Fibroblast of skin of left quadriceps (primary cell): ENCODE measurements around the gene TBC1D22B.
A peak's percentile ranks its signal among the peaks of the same experiment; 100 is the strongest.
"Not testable (repeated sequence)": the region's sequence is repeated elsewhere in the genome, so short reads cannot be mapped to it uniquely, and the experiment has no call there.

ENCODE experiments used
- DNase-seq, 2 experiments: peaks; one replicate each; pipeline ENCODE4 v3.0.0-alpha.2; 2013; ENCODE audit warnings: low read depth in 2 of 2

Gene TBC1D22B

DNA sequence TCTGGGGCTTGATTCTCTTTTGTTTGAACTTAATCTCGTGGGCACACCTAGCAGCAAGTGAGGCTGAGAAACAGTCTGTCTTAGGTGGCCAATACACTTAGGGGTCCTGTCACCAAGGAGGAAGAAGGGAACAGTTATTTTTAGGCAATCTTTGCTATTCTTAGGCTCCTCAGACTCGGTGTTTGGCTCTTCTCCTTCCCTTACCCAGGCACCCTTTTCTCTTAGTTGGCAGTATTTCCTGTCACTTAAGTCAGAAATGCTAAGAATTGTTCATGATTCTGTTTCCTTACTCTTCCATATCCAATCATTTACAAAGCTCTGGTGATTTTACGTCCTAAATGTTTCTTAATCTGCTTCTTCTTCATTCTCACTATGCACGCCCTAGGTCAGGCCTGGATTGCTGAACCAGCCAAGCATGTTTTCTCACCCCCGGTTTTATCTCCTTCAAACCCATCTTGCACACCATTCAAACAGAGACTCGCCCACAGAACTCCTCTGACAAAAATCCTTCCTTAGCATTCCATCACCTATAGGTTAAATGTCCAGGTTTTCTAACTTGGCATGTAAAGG lies 45.6 kb downstream of the TBC1D22B start:
- DNase-seq, result no peak

DNA sequence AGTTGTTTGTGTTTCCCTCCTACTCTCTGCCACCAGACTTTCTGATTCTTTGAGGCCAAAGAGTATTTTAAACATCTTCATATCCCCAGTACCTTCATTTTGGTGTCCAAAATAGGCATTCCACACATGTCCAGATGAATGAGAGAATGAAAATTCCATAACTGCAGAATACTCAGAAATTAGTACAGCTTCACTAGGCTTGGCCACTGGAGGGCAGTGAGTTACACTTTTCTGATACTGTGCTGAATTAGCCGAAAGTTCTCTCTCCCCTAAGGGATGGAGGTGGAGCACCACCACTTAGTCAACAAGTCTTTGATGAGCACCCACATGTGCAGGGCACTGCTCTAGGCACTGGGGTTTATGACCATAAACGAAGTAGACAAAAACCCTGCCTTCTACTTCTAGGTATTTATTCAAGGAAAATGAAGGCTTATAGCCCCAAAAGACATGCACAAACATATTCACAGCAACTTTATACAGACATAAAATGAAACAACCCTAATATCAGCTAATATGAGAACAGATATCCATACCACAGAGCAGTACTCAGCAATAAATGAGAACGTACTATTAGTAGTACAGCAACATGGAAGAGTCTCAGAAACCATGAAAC lies 46.4 kb downstream of the TBC1D22B start:
- no peak for DNase-seq

DNA sequence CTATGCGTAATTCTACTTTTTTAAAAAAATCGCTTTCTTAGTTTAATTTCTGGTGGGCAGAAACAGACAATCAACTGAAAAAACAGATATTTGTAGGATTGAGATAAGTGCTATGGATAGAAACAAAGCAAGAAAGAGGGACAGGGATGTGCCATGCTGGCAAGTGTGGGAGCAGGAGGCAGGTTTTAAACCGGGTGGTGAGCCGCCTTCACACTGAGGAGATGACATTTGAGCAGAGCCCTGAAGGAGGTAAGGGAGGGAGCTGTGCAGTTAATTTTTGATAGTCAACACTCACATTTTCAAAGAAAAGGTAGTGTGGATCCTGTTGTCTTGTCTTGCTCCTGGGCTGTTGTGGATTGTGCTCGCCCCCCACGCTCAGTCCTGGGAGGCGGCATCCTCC lies 47.2 kb downstream of the TBC1D22B start:
- no peak for DNase-seq

DNA sequence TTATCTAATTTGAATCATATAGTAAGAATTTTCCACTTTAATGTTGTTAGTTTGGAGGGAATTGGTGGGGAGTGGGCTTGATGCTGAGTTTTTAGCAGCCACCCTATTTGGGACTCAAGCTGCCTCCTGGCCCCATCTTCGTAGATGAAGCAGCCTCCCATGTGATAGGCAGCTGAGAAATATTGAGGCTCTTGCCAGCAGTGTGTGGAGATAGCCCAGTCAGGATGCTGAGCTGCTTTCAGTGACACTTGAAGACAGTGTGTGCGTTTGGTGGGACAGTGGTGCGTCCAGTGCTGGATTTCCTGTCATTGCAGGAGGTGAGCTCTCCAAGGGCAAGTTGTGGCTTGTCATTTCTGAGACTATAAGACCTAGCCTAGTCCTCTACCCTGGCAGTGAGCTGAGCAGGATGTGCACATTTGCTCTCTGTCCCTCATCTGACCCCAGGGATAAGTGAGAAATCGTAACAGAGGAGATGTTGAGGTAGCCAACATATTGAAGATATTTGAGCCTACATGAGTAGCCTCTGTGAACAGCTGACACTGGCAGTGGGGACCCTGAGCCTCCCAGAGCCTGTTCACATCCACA lies 48.4 kb downstream of the TBC1D22B start:
- no peak for DNase-seq

DNA sequence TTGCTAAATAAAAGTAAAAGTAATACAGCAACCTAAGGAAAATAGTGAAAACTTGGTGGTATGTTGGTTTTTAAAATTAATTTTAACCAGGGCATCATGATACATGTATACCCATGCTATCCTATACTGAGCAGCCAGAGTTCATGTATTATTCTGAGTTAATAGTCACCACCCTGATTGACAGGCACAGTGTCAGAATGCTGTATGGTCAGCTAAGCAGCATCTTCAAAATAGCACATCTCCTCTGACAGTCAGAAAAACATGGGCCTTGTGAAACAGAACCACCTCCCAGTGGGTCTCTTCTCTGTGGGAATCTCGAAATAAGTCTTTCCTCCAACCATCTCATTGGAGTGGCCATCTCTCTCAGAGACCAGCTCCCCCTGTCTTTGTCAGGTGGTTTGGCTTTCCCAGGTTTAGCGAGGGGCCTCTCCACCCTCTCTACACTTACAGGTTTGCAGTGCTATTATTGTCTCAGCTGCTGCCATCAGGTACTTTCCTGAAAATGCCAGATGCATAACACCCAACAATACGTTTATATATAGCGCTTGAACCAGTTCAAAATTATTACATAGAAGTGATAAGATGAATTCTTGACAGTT lies 49.2 kb downstream of the TBC1D22B start:
- DNase-seq, result no peak

DNA sequence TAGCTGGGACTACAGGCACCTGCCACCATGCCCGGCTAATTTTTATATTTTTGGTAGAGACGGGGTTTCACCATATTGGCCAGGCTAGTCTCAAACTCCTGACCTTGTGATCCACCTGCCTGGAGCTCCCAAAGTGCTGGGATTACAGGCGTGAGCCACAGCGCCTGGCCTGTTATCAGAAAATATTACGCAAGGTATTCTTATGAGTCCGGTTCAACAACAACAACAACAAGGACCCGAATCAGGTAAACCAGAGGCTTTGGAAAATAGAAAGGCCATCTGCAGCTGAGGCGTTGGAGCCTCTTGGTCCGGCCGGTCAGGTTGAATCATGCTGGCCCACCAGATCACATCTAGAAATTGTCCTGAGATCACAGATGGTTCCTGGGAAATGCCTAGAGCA lies 49.9 kb downstream of the TBC1D22B start:
- not testable (repeated sequence) for DNase-seq

DNA sequence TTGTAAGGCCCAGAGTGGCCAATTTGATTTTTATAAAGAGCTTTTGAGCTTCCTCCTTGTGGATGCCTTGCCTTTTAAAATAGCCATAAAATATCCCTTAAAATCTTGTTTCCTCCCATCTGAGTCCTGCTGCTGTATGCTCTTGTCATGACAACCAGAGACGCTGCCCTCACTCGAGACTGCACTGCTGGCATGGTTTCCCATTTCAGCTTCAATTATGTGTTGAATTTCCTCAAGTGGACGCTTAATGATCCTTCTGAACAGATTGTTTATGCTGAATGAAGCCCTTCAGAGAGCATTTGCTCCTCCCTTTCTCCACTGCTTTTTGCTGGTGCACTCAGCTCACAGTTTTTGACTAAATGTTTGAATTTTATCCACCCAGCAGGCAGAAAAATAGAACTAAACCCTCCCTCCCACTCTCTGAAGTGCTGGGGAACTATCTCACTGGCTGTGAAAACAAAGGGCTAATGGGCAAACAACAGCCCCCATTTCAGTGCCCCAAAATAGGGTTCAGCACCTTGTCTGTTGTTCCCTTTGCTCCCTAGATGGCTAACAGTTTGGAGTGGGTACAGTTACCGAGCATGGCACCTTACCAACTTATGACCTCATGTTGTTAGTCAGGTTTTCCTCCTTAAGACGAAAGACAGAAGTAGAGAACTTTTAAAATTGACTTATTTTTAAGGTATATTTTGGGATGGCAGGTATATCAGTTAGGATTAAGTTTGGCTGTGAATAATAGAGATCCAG lies 50.7 kb downstream of the TBC1D22B start:
- DNase-seq, result no peak

DNA sequence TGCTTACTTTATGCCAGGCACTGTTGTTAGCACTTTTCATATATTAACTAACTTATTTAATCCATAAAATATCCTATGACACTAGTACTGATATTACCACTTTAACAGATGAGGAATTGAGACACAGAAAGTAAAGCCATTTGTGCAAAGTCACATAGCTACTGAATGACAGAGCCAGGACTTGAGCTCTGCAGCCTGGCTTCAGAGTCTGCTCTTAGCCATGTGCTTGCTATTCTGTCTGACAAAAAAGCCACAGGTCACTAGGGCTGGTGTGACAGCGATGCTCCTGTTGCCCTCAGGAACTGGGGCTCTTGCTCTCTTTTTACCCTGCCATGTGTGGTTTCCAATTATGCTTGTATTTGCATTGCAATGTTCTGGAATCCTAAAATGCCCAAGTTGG lies 51.5 kb downstream of the TBC1D22B start:
- no peak for DNase-seq

DNA sequence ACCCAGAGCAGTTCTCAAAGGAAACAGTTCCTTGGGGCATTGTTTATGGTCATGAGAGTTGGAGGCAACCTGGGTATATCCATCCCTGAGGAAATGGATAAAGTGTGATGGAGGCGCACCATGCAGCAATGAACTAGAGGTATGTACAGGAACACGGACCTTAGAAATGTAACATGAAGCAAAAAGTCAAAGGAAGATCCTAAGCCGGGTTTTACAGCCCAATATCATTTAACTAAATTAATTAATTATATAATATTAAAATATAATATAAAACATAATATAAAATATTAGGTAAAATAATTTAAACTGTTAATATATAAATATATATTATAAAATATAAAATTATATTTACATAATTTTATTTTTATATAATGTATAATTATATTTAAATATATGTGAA lies 52.1 kb downstream of the TBC1D22B start:
- no peak for DNase-seq

DNA sequence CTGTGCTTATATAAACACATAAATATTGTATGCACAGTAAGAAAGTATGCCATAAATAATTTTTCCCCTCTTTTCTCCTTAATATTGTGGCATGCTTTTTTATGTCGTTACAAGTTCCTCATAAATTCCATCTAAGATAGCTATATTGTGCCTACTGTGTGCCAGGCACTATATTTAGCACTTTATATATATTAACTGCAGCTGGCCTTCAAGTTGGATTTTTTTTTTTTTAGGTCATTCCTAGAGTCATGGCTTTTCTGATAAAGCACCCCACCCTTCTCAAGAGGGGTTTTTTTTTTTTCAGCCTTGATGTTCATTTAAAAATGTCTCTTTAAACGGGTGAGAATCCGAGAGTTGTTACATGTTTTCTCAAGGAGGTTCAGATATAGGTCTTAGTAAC lies 53.4 kb downstream of the TBC1D22B start:
- DNase-seq, result no peak

DNA sequence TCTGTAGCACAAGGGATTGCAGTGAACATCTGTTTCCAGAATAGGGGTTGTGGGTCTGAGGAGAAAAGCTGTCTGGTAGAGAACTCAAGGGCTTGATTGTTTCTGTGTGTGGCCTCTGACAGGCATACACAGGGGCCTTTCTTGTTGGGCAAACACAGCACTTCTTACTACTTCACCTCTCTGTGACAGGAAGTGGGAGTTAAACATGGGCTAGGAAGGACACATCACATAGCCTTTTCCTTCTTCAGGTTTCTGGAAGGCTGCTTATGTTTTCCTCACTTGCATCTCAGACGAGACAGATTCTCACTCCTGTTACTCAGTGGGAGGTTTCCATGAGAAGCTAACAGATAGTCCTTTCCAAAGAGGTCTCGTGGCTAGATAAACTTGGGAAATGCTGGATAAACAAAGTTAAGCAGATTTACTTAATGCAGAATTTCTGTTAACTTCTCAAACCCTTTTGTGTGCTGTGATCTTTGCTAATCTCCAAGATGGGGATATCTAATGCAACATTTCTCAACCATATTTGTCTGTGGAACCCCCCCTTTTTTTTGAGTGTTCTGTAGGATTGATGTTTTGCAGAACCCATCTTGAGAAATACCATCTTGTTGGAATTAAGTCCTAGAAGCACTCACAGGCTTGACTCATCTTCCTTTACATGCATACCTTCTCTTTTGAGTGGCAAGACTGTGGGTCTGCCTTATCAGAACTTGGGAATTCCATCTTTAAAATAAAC lies 54.3 kb downstream of the TBC1D22B start:
- peak; percentile 51 to 54 for DNase-seq

DNA sequence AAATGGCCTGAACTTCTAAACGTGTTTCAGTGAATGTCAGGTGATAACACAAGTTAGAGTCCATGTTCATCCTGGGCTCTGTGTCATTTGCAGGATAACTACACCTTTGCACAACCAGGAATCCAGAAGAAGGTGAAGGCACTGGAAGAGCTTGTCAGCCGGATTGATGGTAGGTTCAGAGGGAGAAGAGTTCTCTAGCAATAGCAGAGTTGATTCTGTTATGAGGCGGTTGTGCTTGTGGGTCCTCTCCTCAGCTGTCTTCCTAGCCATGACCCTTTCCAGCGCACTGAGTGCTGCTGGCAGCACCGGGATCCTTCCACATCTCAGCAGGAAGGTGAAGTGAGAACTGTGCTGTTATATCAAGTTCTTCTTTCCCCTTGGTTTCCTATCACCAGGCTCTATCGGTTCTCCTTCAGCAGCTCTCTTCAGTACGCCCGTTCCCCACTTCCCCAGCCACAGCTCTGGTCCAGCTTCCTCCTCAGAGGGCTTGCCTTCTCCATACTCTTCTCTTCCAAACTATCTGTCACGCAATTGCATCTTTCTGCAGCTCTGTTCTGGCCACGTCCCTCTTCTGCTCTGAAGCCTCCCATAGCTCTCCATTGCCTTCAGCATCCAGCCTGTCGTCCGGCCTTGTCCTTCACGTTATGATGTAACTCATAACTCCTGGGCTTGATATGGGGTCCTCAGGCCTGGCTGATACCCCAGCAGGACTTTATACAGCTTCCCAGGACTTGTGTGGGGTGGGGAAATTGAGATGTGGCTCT lies 56.3 kb downstream of the TBC1D22B start:
- no peak for DNase-seq

DNA sequence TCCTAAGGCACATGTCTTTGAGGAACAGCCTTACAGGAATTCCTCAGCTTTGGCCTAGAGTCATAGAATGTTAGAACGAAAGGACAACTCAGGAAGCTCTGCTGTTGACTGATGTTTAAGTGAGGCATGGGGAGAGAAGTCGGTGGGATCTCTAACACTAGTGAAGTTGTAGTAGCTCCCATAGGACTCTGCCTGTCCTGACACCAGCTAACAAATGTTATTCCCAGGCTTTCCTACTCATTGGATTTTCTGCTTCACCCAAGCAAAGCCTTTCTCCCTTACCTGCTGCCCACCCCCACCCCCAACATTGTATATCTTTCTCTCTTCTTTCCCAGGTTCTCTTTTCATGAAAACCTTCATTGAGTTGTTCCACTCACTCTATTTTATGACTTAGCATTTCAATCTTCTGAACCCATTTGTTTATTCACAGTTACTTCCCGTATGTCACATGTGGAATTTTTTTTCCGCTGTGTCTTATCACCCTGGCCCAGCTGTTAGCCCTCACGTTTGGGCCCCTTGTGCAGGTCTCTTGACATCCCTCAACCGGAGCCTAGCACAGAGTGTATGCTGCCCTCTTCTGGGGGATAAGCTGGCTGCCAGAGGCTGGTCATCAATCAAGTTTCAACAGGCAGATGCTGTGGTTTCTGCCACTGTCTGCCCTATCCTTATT lies 57.0 kb downstream of the TBC1D22B start:
- no peak for DNase-seq

DNA sequence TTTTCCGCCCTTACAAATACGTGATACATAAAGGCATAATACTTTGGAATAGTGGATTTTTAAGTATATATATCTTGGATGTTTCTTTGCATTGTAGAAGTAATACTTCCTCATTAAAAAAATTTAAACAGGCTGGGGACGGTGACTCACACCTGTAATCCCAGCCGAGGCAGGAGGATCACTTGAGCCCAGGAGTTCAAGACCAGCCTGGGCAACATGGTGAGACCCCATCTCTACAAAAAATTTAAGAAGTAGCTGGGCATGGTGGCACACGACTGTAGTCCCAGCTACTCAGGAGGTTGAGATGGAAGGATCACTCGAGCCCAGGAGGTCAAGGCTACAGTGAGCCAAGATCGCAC lies 57.6 kb downstream of the TBC1D22B start:
- DNase-seq, result no peak

DNA sequence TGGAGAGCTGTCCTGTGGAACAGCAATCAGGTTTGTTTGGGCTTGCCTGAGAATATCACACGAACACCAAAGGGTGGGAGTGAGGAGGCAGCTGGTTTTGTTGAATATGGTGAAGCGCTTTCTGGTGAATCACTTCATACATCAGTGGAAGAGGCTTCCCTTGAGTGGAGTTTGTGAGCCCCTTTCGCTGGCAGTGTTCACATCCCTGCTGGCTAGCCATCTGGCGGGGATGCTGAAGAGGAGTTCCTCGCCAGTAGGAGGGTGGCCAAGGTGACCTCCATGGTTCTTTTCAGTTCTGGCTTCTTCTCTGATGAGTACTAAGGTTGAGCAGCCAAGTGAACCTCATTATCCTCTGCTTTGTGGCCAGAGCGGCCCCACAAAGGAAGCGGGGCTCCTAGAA lies 58.5 kb downstream of the TBC1D22B start:
- no peak for DNase-seq

DNA sequence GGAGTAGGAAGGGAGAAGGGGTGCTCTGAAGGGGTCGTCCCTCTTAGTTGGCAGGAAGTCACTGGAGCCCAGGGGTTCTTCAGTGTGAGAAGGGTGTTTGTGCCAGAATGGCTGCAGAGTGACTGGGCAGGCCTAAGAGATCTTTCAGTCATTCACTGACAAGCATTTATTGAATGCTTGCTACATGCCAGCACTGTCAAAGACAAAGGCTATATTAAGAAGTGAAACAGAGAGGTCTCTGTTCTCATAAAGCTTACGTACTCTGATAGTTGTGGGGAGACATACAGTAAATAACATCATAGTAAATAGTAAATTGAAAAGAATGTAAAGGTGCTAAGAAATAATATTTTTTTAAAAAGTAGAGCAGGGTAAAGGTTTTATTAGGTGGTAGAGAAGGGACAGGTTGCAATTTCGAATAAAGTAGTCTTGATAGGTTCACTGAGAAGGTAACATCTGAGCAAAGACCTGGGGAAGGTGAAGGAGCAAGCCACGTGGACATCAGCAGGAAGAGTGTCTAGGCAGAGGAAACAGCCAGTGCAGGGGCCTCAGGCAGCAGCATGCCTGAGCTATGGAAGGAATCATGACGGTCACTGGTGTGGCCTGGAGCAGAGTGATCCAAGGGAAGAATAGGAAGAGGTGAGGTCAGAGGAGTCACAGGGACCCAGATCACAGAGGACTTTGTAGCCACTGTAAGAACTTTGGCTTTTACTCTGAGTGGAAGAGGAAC lies 59.9 kb downstream of the TBC1D22B start:
- no peak for DNase-seq

DNA sequence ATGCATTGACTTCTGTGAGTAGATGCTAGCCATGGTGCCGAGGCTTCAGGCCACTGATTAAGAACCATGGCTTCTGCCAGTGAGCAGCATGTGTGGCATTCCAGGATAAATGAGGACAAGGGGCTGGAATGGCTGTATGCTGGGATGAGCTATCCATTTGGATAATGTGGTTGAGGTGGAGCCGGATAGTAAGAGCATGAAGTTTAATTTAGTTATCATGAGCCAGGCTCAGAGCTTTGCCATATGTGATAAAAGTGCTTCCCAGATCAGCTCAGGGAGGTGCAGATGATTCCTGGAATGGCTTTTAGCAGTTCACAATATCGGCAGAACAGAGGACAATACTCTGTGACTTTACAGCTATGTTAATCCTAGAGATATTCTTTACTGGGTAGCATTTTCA lies 61.6 kb downstream of the TBC1D22B start:
- no peak for DNase-seq

DNA sequence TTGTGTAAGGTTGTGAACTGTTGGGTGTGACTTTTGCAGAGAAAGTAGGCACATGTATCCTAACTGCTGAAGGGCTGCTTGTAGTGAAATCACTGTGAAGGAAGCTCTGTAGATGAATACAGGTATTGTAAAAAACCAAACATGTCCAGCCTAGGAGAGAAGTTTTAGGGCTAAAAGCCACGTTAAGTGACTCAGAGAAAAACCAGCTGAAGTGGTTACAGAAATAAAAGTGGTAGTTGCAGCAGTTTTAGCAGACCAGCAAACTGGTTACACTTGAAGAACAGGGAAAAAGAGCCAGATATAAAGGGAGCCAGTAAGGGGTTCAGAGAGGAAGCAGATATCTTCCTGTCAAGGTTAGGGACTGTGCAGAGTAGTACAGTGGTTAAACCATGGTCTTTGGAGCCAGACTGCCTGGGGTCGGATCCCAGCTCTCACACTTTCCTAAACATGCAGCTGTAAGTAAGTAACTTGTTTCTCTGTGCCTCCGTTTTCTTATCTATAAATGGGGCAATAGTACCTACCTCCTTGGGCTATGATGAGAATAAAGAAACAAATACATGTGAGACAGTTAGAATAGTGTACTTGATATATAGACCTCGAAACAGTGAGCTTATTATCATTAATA lies 62.4 kb downstream of the TBC1D22B start:
- no peak for DNase-seq

DNA sequence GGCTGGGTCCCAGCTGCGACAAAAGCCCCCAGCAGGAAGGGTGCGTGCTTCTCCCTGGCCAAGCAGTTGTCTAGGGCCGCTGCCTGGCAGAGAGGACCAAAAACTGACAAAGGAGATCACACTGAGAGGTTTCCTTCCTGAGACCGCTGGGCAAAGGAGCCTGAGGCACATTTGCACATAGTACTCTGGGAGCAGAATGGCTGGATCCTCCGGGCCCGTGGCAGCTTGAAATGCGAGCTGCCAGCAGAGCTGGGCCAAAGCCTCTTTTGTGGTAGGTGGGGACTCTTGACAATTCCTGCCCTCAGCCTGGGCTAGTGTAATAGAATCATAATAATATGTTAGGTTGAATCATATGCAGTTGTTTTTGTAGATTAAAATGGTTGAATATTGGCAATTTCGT lies 63.1 kb downstream of the TBC1D22B start:
- no peak for DNase-seq

DNA sequence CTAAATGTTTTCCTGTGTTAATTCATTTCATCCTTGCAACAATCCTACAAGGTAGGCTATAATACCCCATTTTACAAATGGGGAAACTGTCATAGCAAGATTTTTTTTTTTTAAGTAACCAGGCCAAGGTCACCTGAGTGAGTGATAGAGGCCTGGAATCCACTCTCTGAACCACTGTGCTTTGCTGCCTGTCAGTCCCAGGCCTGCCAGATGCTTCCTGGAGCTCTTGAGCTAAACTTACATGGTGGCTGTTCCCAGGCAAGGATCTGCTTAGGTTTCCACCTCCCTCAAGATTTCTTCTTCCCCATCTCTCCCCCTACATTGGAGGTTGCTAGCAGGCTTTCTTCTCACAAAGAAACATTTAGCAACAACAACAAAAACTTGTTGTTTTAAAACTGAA lies 63.5 kb downstream of the TBC1D22B start:
- no peak for DNase-seq
